Erythroblast (primary cell): ENCODE results near the gene TMEFF2.

Experiments
- GATA1 ChIP-seq: IDR thresholded peaks from 2 replicates; pipeline ENCODE4 v1.6.1; 2011; ENCODE audit warnings: low read depth, mild to moderate bottlenecking, control low read depth, low read length, moderate library complexity
- POLR2A ChIP-seq: IDR thresholded peaks from 2 replicates; pipeline ENCODE4 v1.6.1; 2011; ENCODE audit warnings: mild to moderate bottlenecking, low read length

DNA sequence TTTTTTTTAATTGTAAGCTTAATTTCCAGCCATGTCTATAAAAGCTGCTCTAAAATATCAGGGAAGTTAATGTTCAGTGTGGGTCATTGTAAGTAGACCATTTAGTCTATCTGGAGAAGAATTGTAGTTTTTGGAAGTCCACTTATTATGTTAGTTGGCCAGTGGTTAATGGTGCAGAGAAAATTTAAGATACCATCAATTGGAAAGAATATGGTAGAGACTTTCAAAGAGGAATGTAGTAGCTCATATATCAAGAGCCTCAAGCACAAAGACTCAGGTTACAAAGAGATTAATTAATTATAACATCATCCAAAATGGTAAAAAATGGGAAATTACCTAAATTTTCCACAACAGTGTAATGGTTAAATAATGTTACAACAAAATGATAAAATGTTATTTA is 220.1 kb downstream of the TMEFF2 start:
- no peak for TF ChIP-seq POLR2A
- no peak for TF ChIP-seq GATA1
